Activated CD4-positive, alpha-beta memory T cell treated with anti-CD3 and anti-CD28 coated beads, Interleukin-2, amount 10 ng/mL, durations not matched to agents 7 days and 5 days (primary cell): ENCODE data around the gene GTF2IRD1. TPM values are rescaled to one million over a fixed set of nuclear protein-coding genes. Genes with fewer than 3 reads are reported as not detected.
"Not testable (repeated sequence)": the region's sequence is repeated elsewhere in the genome, so short reads cannot be mapped to it uniquely, and the experiment has no call there.

Experiments used
- CTCF ChIA-PET: fragments of 350-600 bp; sonication (Branson Sonifier 250); formaldehyde crosslinking; loops from one replicate; lab custom pipeline; 2021; ENCODE audit warnings: antibody characterized with exemption, inconsistent platforms; lab: Charles Lee
- POLR2A ChIA-PET: fragments of 350-600 bp; sonication (Branson Sonifier 250); formaldehyde crosslinking; loops from one replicate; lab custom pipeline; 2021; ENCODE audit warnings: antibody characterized with exemption; lab: Charles Lee
- DNase-seq: peaks from one replicate; pipeline ENCODE4 v3.0.0-alpha.2; 2020
- H3K27ac Mint-ChIP-seq: one replicate; pipeline ENCODE4 v1.8.0; 2021; ENCODE audit warnings: mild to moderate bottlenecking, mixed read lengths
- H3K27me3 Mint-ChIP-seq: one replicate; pipeline ENCODE4 v1.8.0; 2021; ENCODE audit warnings: mixed read lengths
- H3K36me3 Mint-ChIP-seq: one replicate; pipeline ENCODE4 v1.8.0; 2021; ENCODE audit warnings: low read depth, mixed read lengths
- H3K4me1 Mint-ChIP-seq: one replicate; pipeline ENCODE4 v1.8.0; 2021; ENCODE audit warnings: mixed read lengths
- H3K4me3 Mint-ChIP-seq: one replicate; pipeline ENCODE4 v1.8.0; 2021; ENCODE audit warnings: mild to moderate bottlenecking, mixed read lengths
- H3K9me3 Mint-ChIP-seq: one replicate; pipeline ENCODE4 v1.8.0; 2021; ENCODE audit warnings: mixed read lengths
- total RNA-seq, 2 experiments: library from RNA; stranded (reverse); gene quantifications; one replicate each; pipeline ENCODE4 v1.2.3, GENCODE V29; 2021

The GTF2IRD1 gene, protein sequence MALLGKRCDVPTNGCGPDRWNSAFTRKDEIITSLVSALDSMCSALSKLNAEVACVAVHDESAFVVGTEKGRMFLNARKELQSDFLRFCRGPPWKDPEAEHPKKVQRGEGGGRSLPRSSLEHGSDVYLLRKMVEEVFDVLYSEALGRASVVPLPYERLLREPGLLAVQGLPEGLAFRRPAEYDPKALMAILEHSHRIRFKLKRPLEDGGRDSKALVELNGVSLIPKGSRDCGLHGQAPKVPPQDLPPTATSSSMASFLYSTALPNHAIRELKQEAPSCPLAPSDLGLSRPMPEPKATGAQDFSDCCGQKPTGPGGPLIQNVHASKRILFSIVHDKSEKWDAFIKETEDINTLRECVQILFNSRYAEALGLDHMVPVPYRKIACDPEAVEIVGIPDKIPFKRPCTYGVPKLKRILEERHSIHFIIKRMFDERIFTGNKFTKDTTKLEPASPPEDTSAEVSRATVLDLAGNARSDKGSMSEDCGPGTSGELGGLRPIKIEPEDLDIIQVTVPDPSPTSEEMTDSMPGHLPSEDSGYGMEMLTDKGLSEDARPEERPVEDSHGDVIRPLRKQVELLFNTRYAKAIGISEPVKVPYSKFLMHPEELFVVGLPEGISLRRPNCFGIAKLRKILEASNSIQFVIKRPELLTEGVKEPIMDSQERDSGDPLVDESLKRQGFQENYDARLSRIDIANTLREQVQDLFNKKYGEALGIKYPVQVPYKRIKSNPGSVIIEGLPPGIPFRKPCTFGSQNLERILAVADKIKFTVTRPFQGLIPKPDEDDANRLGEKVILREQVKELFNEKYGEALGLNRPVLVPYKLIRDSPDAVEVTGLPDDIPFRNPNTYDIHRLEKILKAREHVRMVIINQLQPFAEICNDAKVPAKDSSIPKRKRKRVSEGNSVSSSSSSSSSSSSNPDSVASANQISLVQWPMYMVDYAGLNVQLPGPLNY
- total RNA-seq, result 1 to 10 TPM; 4.0 to 4.6 TPM

DNA sequence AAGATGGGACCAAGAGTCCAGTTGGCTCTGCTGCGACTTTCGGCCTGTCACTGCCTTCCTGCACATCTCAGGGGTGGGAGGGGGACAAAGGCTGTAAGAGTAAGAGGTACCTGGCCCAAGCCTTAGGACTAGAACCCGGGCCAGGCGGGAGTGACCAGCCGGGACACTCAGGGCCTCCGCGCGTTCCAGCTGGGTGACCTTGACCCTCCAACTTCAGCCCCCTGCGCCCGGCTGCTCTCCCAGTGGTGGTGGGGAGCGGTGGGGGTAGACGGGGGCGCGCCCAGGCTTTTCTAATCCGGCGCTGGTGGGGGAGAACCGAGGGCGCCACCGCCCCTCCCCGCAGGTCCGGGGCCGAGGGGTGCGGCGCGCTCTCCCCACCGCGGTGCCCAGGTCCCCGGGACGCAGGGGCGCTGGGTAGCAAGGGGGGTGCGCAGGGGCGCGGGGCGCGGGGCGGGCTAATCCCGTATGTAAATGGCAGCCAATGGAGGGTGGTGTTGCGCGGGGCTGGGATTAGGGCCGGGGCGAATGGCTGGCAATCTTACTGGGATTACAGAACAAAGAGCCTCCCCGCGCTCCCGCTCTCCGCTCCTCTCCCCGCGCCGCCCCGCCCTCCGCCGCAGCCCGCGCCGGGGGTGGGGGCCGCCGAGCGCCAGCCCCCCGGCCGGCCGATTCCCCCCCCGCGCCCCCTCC is at the start of gene GTF2IRD1:
GTF2IRD1 (plus strand) TSS at position 585 of the 690 bp plus-strand sequence. CDS start 54,175 bp downstream, outside the sequence.
- Mint-ChIP-seq H3K27me3 (peaks cover 14% of the 10 kb centered on the region), H3K36me3 (no peaks in the 10 kb centered on the region), H3K4me3 (peak within 1 kb of the TSS; percentile 58), H3K27ac (peak within 1 kb of the TSS; percentile 86), H3K4me1 (peaks cover 25% of the 10 kb centered on the region), H3K9me3 (peaks cover 2% of the 10 kb centered on the region)
- ChIA-PET CTCF (interaction anchor here (0.8 kb wide), 1 partner anchor 13 kb away, joined by 3 read pairs; no protein-coding TSS in a partner anchor), POLR2A (interaction anchor here (0.9 kb wide), 1 partner anchor 116 kb away, joined by 4 read pairs; no protein-coding TSS in a partner anchor)
- peak; percentile 53 for DNase-seq

DNA sequence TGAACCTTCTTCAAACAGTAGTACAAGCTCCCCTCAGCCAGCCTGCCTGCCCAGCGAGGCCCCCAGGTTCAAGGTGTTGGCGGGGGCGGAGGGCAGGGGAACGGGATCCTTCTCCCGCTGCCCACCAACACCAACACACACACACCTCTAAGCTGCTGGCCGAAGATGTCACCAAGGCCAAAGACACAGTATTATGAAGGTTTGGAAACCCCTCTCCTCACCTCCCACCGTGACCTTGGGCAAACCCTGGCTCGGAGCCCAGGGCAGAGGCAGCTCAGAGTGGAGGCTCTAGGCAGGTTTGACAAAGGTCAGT is 49.4 kb upstream of the GTF2IRD1 start:
- H3K4me1 Mint-ChIP-seq, result no peaks in the 10 kb centered on the region
- no peaks in the 10 kb centered on the region for H3K27me3 Mint-ChIP-seq
- DNase-seq, result no peak
- H3K4me3 Mint-ChIP-seq, result no peak overlapping the region
- no peaks in the 10 kb centered on the region for H3K9me3 Mint-ChIP-seq
- no peak overlapping the region for H3K27ac Mint-ChIP-seq
- H3K36me3 Mint-ChIP-seq, result no peaks in the 10 kb centered on the region
- POLR2A ChIA-PET, result no interaction called here
- CTCF ChIA-PET, result no interaction called here

DNA sequence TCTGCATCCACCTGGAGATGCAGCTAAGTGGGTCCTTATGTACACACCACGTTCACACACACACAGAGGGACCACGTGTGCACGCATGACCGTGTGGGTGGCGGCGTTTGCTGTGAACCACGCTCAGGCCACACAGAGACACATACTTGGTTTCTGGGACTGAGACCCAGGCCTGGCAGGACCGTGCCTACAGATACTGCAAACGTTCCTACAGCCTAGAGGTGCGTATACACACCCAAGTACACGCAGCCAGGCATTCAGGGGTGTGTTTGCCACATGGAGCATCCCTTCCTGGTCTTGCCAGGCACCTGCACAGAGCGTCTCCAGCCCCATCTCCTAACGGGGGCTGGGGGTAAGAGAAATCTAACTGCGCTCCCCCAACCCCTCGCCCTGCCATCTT is 49.0 kb upstream of the GTF2IRD1 start:
- H3K27me3 Mint-ChIP-seq, result no peaks in the 10 kb centered on the region
- no peak overlapping the region for H3K4me3 Mint-ChIP-seq
- H3K27ac Mint-ChIP-seq, result no peak overlapping the region
- CTCF ChIA-PET, result interaction anchor here (0.7 to 1.1 kb wide), 2 partner anchors 187 to 198 kb away, joined by 3 to 4 read pairs; no protein-coding TSS in a partner anchor
- no peaks in the 10 kb centered on the region for H3K9me3 Mint-ChIP-seq
- POLR2A ChIA-PET, result no interaction called here
- no peaks in the 10 kb centered on the region for H3K36me3 Mint-ChIP-seq
- no peak for DNase-seq
- H3K4me1 Mint-ChIP-seq, result no peaks in the 10 kb centered on the region

DNA sequence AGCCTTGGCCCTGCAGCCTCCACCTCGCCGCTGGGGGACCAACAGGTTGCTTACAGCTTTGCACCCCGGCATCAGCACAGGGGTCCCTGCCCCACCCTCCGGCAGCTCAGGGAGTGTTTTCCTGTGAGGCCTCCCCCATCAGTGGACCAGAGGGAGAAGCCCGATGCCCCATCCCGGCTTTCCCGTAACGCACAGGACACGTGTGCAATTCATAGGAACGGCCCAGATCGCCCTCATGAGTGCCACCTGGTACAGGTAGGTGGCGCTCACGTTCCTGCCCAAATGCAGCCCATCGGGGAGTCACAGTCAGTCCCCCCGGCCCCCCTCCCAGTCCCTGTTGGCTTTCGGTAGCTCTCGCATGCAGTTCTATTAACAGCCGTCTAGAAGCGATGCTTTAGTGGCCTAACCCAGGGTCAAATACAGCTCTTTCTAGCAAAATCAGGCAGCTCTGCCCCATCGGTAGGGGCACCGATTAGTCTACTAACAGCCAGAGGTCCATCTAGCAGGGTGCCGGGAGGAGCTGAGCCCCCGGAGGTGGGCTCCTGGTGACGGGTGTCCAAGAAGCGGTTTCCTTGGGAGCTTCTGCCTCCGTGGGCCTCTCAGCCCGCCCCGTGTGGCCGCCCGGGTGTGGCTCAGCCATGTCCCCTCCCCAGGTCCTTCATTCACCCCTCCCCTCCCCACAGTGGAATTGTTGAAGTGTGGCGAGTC is 48.4 kb upstream of the GTF2IRD1 start:
- Mint-ChIP-seq H3K27me3 (no peaks in the 10 kb centered on the region), H3K36me3 (no peaks in the 10 kb centered on the region), H3K9me3 (no peaks in the 10 kb centered on the region), H3K27ac (no peak overlapping the region), H3K4me1 (no peaks in the 10 kb centered on the region), H3K4me3 (no peak overlapping the region)
- no peak for DNase-seq
- ChIA-PET POLR2A (no interaction called here), CTCF (interaction anchor here (0.7 to 1.2 kb wide), 4 partner anchors 16 to 199 kb away, joined by 3 to 4 read pairs (median 3); no protein-coding TSS in a partner anchor)

DNA sequence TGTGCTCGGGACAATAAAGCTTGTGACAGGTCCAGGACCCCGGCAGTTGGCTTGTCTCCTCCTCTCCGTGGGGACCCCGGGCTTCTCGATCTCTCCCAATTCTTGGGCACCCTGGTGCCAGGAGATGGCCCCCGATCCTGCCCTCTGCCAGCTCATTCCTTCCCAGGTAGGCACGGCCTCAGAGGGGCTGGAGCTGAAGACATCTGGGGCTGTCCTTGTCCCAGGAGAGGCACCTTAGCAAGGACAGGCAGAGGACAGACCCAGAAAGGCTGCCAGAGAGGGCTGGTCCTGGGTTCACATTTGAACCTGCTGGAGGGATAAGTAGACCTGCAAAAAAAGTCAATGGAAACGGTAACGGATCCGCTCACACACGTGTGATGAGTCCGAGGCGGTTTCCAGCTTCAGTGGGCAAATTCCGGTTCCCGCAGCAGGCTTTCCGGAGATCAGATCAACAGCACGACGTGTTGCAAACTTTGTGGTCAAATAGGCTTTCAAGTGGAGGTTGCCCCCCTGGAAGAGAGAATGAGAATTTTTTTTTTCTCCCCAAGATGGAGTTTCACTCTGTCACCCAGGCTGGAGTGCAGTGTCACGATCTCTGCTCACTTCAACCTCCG is 47.7 kb upstream of the GTF2IRD1 start:
- ChIA-PET POLR2A (no interaction called here), CTCF (interaction anchor here (0.8 to 1.2 kb wide), 4 partner anchors 15 to 200 kb away, joined by 3 to 4 read pairs (median 3); no protein-coding TSS in a partner anchor)
- no peaks in the 10 kb centered on the region for H3K36me3 Mint-ChIP-seq
- H3K4me3 Mint-ChIP-seq, result no peak overlapping the region
- no peak for DNase-seq
- H3K27ac Mint-ChIP-seq, result no peak overlapping the region
- no peaks in the 10 kb centered on the region for H3K27me3 Mint-ChIP-seq
- H3K9me3 Mint-ChIP-seq, result no peaks in the 10 kb centered on the region
- no peaks in the 10 kb centered on the region for H3K4me1 Mint-ChIP-seq

DNA sequence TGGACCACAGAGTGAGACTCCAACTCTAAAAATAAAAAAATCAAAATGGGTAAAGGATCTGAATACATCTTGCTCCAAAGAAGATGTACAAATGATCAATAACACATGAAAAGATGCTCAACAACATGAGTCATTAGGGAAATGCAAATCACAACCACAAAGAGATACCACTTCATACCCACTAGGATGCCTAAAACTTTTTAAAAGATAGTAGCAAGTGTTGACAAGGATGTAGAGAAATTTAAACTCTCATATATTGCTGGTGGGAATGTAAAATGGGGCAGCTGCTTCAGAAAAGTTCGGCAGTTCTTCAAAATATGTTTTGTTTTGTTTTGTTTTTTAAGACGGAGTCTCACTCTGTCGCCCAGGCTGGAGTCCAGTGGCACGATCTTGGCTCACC is 45.7 kb upstream of the GTF2IRD1 start:
- DNase-seq, result no peak
- ChIA-PET CTCF (no interaction called here), POLR2A (no interaction called here)
- Mint-ChIP-seq H3K4me1 (no peaks in the 10 kb centered on the region), H3K36me3 (no peaks in the 10 kb centered on the region), H3K27me3 (no peaks in the 10 kb centered on the region), H3K9me3 (no peaks in the 10 kb centered on the region), H3K27ac (no peak overlapping the region), H3K4me3 (no peak overlapping the region)

DNA sequence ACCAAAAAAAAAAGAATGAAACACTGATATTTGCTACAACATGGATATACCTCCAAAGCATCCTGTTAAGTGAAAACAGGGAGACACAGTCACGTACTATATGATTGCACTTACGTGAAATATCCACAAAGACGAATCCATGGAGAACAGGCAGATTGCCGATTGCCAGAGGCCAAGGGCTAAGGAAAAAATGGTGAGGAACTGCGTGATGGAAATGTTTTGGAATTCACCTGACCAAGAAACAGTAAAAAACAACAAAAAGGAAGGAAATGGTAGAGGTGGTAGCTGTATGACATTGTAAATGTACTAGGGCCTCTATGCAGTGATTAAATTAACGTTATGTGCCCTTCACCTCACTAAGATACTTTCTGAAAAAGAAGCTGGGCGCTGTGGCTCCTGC is 44.1 kb upstream of the GTF2IRD1 start:
- ChIA-PET POLR2A (no interaction called here), CTCF (interaction anchor here (1.0 kb wide), 2 partner anchors 8 to 9 kb away, joined by 3 to 4 read pairs; no protein-coding TSS in a partner anchor)
- no peaks in the 10 kb centered on the region for H3K9me3 Mint-ChIP-seq
- H3K4me3 Mint-ChIP-seq, result no peak overlapping the region
- DNase-seq, result no peak
- H3K4me1 Mint-ChIP-seq, result no peaks in the 10 kb centered on the region
- no peak overlapping the region for H3K27ac Mint-ChIP-seq
- H3K27me3 Mint-ChIP-seq, result no peaks in the 10 kb centered on the region
- H3K36me3 Mint-ChIP-seq, result no peaks in the 10 kb centered on the region

DNA sequence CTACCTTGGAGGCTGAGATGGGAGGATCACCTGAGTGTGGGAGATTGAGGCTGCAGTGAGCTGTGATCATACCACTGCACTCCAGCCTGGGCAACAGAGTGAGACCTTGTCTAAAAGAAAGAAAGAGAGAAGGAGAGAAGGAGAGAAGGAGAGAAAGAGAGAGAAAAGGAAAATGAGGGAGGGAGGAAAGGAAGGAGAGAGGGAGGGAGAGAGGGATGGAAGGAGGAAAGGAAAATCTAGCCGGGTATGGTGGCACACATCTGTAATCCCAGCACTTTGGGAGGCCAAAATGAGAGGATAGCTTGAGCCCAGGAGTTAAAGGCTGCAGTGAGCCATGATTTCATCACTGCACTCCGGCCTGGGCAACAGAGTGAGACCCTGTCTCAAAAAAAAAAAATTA is 42.9 kb upstream of the GTF2IRD1 start:
- CTCF ChIA-PET, result interaction anchor here (0.9 kb wide), 1 partner anchor 9 kb away, joined by 3 read pairs; no protein-coding TSS in a partner anchor
- H3K9me3 Mint-ChIP-seq, result no peaks in the 10 kb centered on the region
- no peaks in the 10 kb centered on the region for H3K36me3 Mint-ChIP-seq
- no peak overlapping the region for H3K27ac Mint-ChIP-seq
- no peaks in the 10 kb centered on the region for H3K27me3 Mint-ChIP-seq
- POLR2A ChIA-PET, result no interaction called here
- DNase-seq, result no peak
- H3K4me1 Mint-ChIP-seq, result no peaks in the 10 kb centered on the region
- no peak overlapping the region for H3K4me3 Mint-ChIP-seq

DNA sequence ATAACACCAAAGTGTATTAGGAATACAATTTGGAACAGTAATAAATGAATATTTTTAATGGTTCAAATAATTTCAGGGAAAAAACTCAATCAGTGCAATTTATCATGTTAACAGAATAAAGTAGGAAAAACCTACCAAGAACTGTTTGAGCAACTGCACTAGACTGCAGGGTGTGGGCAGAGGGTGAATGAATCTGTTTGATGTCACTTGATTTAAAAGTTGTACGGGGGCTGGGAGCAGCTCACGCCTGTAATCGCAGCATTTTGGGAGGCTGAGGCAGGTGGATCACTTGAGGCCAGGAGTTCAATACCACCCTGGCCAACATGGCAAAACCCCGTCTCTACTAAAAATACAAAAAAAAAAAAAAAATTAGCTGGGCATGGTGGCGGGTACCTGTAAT is 42.1 kb upstream of the GTF2IRD1 start:
- CTCF ChIA-PET, result interaction anchor here (0.7 to 0.9 kb wide), 2 partner anchors 10 to 170 kb away, joined by 3 read pairs; no protein-coding TSS in a partner anchor
- POLR2A ChIA-PET, H3K4me1 Mint-ChIP-seq, DNase-seq, H3K36me3 Mint-ChIP-seq, H3K4me3 Mint-ChIP-seq, H3K27ac Mint-ChIP-seq, H3K27me3 Mint-ChIP-seq, H3K9me3 Mint-ChIP-seq: not testable (repeated sequence)

DNA sequence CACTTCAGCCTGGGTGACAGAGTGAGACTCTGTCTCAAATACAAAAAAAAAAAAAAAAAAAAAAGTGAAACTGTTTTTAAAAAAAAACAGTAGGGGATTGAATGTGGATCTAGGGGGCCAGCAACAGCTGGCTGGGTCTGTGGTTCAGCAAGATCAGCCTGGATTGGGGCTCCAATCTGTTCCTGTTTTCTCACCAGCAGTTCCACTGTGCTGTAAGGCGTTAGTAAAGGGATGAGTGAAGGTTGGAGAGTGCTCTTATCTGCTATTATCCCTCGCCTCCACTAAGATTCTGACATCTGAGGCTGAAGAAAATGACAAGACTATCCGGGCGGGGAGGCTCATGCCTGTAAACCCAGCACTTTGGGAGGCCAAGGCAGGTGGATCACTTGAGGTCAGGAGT is 41.6 kb upstream of the GTF2IRD1 start:
- H3K9me3 Mint-ChIP-seq, result no peaks in the 10 kb centered on the region
- no peak for DNase-seq
- CTCF ChIA-PET, result interaction anchor here (0.7 kb wide), 1 partner anchor 170 kb away, joined by 3 read pairs; no protein-coding TSS in a partner anchor
- no peak overlapping the region for H3K4me3 Mint-ChIP-seq
- no peaks in the 10 kb centered on the region for H3K36me3 Mint-ChIP-seq
- no peak overlapping the region for H3K27ac Mint-ChIP-seq
- POLR2A ChIA-PET, result no interaction called here
- no peaks in the 10 kb centered on the region for H3K4me1 Mint-ChIP-seq
- H3K27me3 Mint-ChIP-seq, result no peaks in the 10 kb centered on the region

DNA sequence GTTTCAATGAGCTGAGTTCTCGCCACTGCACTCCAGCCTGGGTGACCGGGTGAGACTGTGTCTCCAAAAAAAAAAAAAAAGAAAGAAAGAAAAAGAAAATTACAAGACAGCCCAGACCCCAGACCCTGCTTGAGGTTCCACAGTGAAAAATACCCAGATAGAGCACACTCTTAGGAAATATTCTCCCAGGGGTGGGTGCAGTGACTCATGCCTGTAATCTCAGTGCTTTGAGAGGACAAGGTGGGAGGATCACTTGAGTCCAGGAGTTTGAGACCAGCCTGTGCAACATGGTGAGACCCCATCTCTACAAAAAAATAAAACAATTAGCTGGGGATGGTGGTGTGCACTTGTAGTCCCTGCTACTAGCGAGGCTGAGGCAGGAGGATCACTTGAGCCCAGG is 41.1 kb upstream of the GTF2IRD1 start:
- Mint-ChIP-seq H3K27ac (no peak overlapping the region), H3K4me1 (no peaks in the 10 kb centered on the region), H3K36me3 (no peaks in the 10 kb centered on the region), H3K4me3 (no peak overlapping the region), H3K27me3 (no peaks in the 10 kb centered on the region), H3K9me3 (no peaks in the 10 kb centered on the region)
- POLR2A ChIA-PET, result no interaction called here
- CTCF ChIA-PET, result interaction anchor here (1.1 to 2.4 kb wide), 2 partner anchors 11 to 345 kb away, joined by 5 to 13 read pairs; no protein-coding TSS in a partner anchor
- DNase-seq, result no peak
